ENCODE measurements around the gene LTBP2. TPM values are rescaled to one million over a fixed set of nuclear protein-coding genes. Genes with fewer than 3 reads are reported as not detected.

Gene LTBP2
- total and polyA plus RNA-seq, 7 donors, result 0.46 to 71.2 (median 12.1) TPM

- Histone ChIP-seq H3K36me3 (no peaks in the 10 kb centered on the region), H3K4me3 (no peak overlapping the region), H3K9me3 (no peaks in the 10 kb centered on the region), H3K4me1 (no peaks in the 10 kb centered on the region), H3K27ac (no peak overlapping the region), H3K27me3 (no peaks in the 10 kb centered on the region)
- intact Hi-C loops (cut with DNase I), result no loop called here
- TF ChIP-seq POLR2A (IDR thresholded peaks at IDR 0.05) (no peak), POLR2AphosphoS5 (IDR thresholded peaks at IDR 0.05) (no peak), CTCF (IDR thresholded peaks at IDR 0.05) (no peak), EP300 (IDR thresholded peaks at IDR 0.05) (no peak)
- peak; percentile 18 for DNase-seq
- WGBS, 2 donors, result 82 to 90% methylated on average over 12 of the region's 12 CpGs
Observed at GRCh38 chr14:74516451-74517160, 95.4 kb downstream of the LTBP2 start.

GRCh38 chr14:74515891-74516412 lies 96.1 kb downstream of the LTBP2 start:
- intact Hi-C loops (cut with DNase I), result no loop called here
- H3K4me1 ChIP-seq, result no peaks in the 10 kb centered on the region
- no peak for TF ChIP-seq POLR2A (IDR thresholded peaks at IDR 0.05)
- TF ChIP-seq POLR2AphosphoS5 (IDR thresholded peaks at IDR 0.05), result no peak
- no peak for TF ChIP-seq CTCF (IDR thresholded peaks at IDR 0.05)
- TF ChIP-seq EP300 (IDR thresholded peaks at IDR 0.05), result no peak
- 86 to 91% methylated on average over 8 of the region's 8 CpGs for WGBS, 2 donors
- no peak overlapping the region for H3K27ac ChIP-seq
- H3K27me3 ChIP-seq, result no peaks in the 10 kb centered on the region
- H3K9me3 ChIP-seq, result no peaks in the 10 kb centered on the region
- DNase-seq, result peak; percentile 46
- no peak overlapping the region for H3K4me3 ChIP-seq
- no peaks in the 10 kb centered on the region for H3K36me3 ChIP-seq

- peak; percentile 70 for DNase-seq
Observed at GRCh38 chr14:74514471-74514941, 97.5 kb downstream of the LTBP2 start.

GRCh38 chr14:74511966-74512830 lies 99.8 kb downstream of the LTBP2 start:
- H3K4me3 ChIP-seq, result no peak overlapping the region
- intact Hi-C loops (cut with DNase I), result no loop called here
- TF ChIP-seq EP300 (IDR thresholded peaks at IDR 0.05), result no peak
- no peak for TF ChIP-seq POLR2AphosphoS5 (IDR thresholded peaks at IDR 0.05)
- TF ChIP-seq POLR2A (IDR thresholded peaks at IDR 0.05), result no peak
- TF ChIP-seq CTCF (IDR thresholded peaks at IDR 0.05), result no peak
- no peaks in the 10 kb centered on the region for H3K27me3 ChIP-seq
- H3K9me3 ChIP-seq, result no peaks in the 10 kb centered on the region
- 82% methylated on average over 10 of the region's 10 CpGs for WGBS, 2 donors
- H3K4me1 ChIP-seq, result no peaks in the 10 kb centered on the region
- H3K36me3 ChIP-seq, result no peaks in the 10 kb centered on the region
- peak; percentile 36 for DNase-seq
- no peak overlapping the region for H3K27ac ChIP-seq

More at GRCh38 chr14:74514471-74514941, 97.5 kb downstream of the LTBP2 start:
- 33 to 57% methylated on average over 13 of the region's 13 CpGs for WGBS, 2 donors
- H3K9me3 ChIP-seq, result no peaks in the 10 kb centered on the region
- no peak for TF ChIP-seq POLR2A (IDR thresholded peaks at IDR 0.05)
- TF ChIP-seq EP300 (IDR thresholded peaks at IDR 0.05), result no peak
- no peak for TF ChIP-seq CTCF (IDR thresholded peaks at IDR 0.05)
- TF ChIP-seq POLR2AphosphoS5 (IDR thresholded peaks at IDR 0.05), result no peak
- peak overlapping the region in 1 of 4 donors; percentile 5 for H3K4me3 ChIP-seq
- H3K27ac ChIP-seq, result peak overlapping the region in 2 of 4 donors; percentile 25 to 31
- H3K27me3 ChIP-seq, result no peaks in the 10 kb centered on the region
- intact Hi-C loops (cut with DNase I), result no loop called here
- H3K4me1 ChIP-seq, result no peaks in the 10 kb centered on the region
- H3K36me3 ChIP-seq, result no peaks in the 10 kb centered on the region

Data from sigmoid colon (tissue), 7 donors.